Uterus (tissue), 4 donors: Measurements from ENCODE around the gene WDR46. TPM values are rescaled to one million over a fixed set of nuclear protein-coding genes. Genes with fewer than 3 reads are reported as not detected.

Source experiments
- DNase-seq, 2 donors: peaks; one replicate each; pipeline ENCODE4 v3.0.0-alpha.2; 2019 to 2020
- H3K27ac ChIP-seq, 2 donors: fragments of 200-600 bp; sonication (generic); 1 replicate in 1 of 2; 2 replicates in 1 of 2; pipeline ENCODE4 v1.5.1; 2016 to 2018
- H3K27me3 ChIP-seq, 2 donors: fragments of 200-600 bp; sonication (generic); one replicate each; pipeline ENCODE4 v1.5.1; 2018 to 2019; ENCODE audit warnings: control low read depth in 1 of 2
- H3K36me3 ChIP-seq, 2 donors: fragments of 200-600 bp; sonication (generic); one replicate each; pipeline ENCODE4 v1.5.1; 2019; ENCODE audit warnings: control low read depth in 1 of 2
- H3K4me1 ChIP-seq, 2 donors: fragments of 200-600 bp; sonication (generic); one replicate each; pipeline ENCODE4 v1.5.1; 2018 to 2019; ENCODE audit warnings: control low read depth in 1 of 2
- H3K4me3 ChIP-seq, 2 donors: fragments of 200-600 bp; sonication (generic); 1 replicate in 1 of 2; 2 replicates in 1 of 2; pipeline ENCODE4 v1.5.1; 2018 to 2019; ENCODE audit warnings: mild to moderate bottlenecking in 1 of 2
- H3K9me3 ChIP-seq, 2 donors: fragments of 200-600 bp; sonication (generic); one replicate each; pipeline ENCODE4 v1.5.1; 2019; ENCODE audit warnings: control low read depth in 1 of 2
- CTCF ChIP-seq, 4 experiments: fragments of 200-600 bp in 2 of 4; fragments of 450-650 bp in 2 of 4; sonication (generic) in 2 of 4; IDR thresholded peaks; one replicate each; pipeline ENCODE4 v1.5.1; 2016 to 2019; ENCODE audit warnings: antibody characterized with exemption in 4 of 4, mild to moderate bottlenecking in 2 of 4, moderate library complexity in 1 of 4
- POLR2A ChIP-seq, 2 donors: fragments of 450-650 bp; IDR thresholded peaks; one replicate each; pipeline ENCODE4 v1.6.1; 2016; ENCODE audit warnings: antibody characterized with exemption in 2 of 2, mild to moderate bottlenecking in 1 of 2, moderate library complexity in 1 of 2
- intact Hi-C: fragments of 100-400 bp; cut with DNase I; formaldehyde crosslinking; loops from one replicate; pipeline ENCODE4 v1.15.1; 2023; ENCODE audit warnings: low total_unique reads
- total RNA-seq, 4 donors: library from RNA; depleted of rRNA in 3 of 4; stranded (reverse); fragments of >200 nt in 3 of 4; gene quantifications; one replicate each; pipeline versions ENCODE4 v1.1.0 to v1.2.4, GENCODE V29; 2014 to 2023
- donor health status: DM: yes; HTN: yes; CAD: no.

Gene WDR46
- total RNA-seq, 4 donors from 2014 or later, result 17.9 to 60.3 (median 31.7) TPM

- Histone ChIP-seq H3K4me3 (no peak overlapping the region), H3K36me3 (no peaks in the 10 kb centered on the region), H3K9me3 (no peaks in the 10 kb centered on the region), H3K27ac (no peak overlapping the region), H3K27me3 (no peaks in the 10 kb centered on the region), H3K4me1 (peaks cover 0 to 5% of the 10 kb centered on the region in 2 donors)
- DNase-seq, result no peak
- TF ChIP-seq POLR2A (IDR thresholded peaks at IDR 0.05) (no peak), CTCF (IDR thresholded peaks at IDR 0.05) (no peak)
- intact Hi-C loops, result no loop called here
These were observed 9.0 kb downstream of the WDR46 start for GRCh38 chr6:33279971-33280511.

GRCh38 chr6:33279257-33279695 is 9.8 kb downstream of the WDR46 start:
- TF ChIP-seq POLR2A (IDR thresholded peaks at IDR 0.05) (no peak), CTCF (IDR thresholded peaks at IDR 0.05) (no peak)
- no peak for DNase-seq
- Histone ChIP-seq H3K9me3 (no peaks in the 10 kb centered on the region), H3K27me3 (no peaks in the 10 kb centered on the region), H3K27ac (no peak overlapping the region), H3K36me3 (no peaks in the 10 kb centered on the region), H3K4me1 (peaks cover 0 to 5% of the 10 kb centered on the region in 2 donors), H3K4me3 (no peak overlapping the region)
- intact Hi-C loops, result no loop called here

- TF ChIP-seq CTCF (IDR thresholded peaks at IDR 0.05), result no peak
- TF ChIP-seq POLR2A (IDR thresholded peaks at IDR 0.05), result no peak
- peaks cover 0 to 5% of the 10 kb centered on the region in 2 donors for H3K4me1 ChIP-seq
- H3K27me3 ChIP-seq, result no peaks in the 10 kb centered on the region
- DNase-seq, result no peak
- H3K27ac ChIP-seq, result no peak overlapping the region
- H3K4me3 ChIP-seq, result no peak overlapping the region
- no peaks in the 10 kb centered on the region for H3K9me3 ChIP-seq
- H3K36me3 ChIP-seq, result no peaks in the 10 kb centered on the region
- intact Hi-C loops, result no loop called here
These were observed 10.2 kb downstream of the WDR46 start for GRCh38 chr6:33278810-33279209.

GRCh38 chr6:33278392-33278741 is 10.7 kb downstream of the WDR46 start:
- Histone ChIP-seq H3K9me3 (no peaks in the 10 kb centered on the region), H3K4me3 (no peak overlapping the region), H3K27me3 (no peaks in the 10 kb centered on the region), H3K36me3 (no peaks in the 10 kb centered on the region), H3K4me1 (peaks cover 0 to 5% of the 10 kb centered on the region in 2 donors), H3K27ac (no peak overlapping the region)
- no peak for DNase-seq
- TF ChIP-seq CTCF (IDR thresholded peaks at IDR 0.05) (no peak), POLR2A (IDR thresholded peaks at IDR 0.05) (no peak)
- intact Hi-C loops, result no loop called here

- no peak for TF ChIP-seq POLR2A (IDR thresholded peaks at IDR 0.05)
- TF ChIP-seq CTCF (IDR thresholded peaks at IDR 0.05), result no peak
- Histone ChIP-seq H3K27ac (peak overlapping the region; percentile 82 to 88), H3K4me1 (peaks cover 3 to 5% of the 10 kb centered on the region in 2 donors), H3K4me3 (peak overlapping the region; percentile 45 to 49), H3K9me3 (no peaks in the 10 kb centered on the region), H3K36me3 (no peaks in the 10 kb centered on the region), H3K27me3 (no peaks in the 10 kb centered on the region)
- intact Hi-C loops, result no loop called here
- DNase-seq, result no peak
These were observed 11.2 kb downstream of the WDR46 start for GRCh38 chr6:33277663-33278391.
